GM23338 (cell line): ENCODE measurements around the gene EPHA10. TPM values are rescaled to one million over a fixed set of nuclear protein-coding genes. Genes with fewer than 3 reads are reported as not detected.
A peak's percentile ranks its signal among the peaks of the same experiment; 100 is the strongest.

Experiments used
- ATAC-seq: fragments of 200-7000 bp; cut with Tn5 transposase; 3 replicates; pipeline ENCODE4 v1.9.1; 2020
- DNase-seq: peaks from one replicate; pipeline ENCODE4 v3.0.0-alpha.2; 2015; ENCODE audit warnings: low spot score
- H2AFZ ChIP-seq: fragments of 200-600 bp; sonication (generic); 2 replicates; pipeline ENCODE4 v1.8.0; 2016; ENCODE audit warnings: antibody characterized with exemption, mild to moderate bottlenecking, moderate library complexity
- H3F3A ChIP-seq: fragments of 200-600 bp; sonication (generic); replicated peaks from 2 replicates; pipeline ENCODE4 v1.8.0; 2017; ENCODE audit warnings: antibody characterized with exemption, mixed run types, low read depth
- H3K27ac ChIP-seq: fragments of 200-600 bp; sonication (generic); 2 replicates; pipeline ENCODE4 v1.6.1; 2016; ENCODE audit warnings: low read depth
- H3K27me3 ChIP-seq: fragments of 200-600 bp; sonication (generic); 2 replicates; pipeline ENCODE4 v1.8.0; 2016; ENCODE audit warnings: mild to moderate bottlenecking, mixed run types, moderate library complexity; ENCODE audit not compliant: insufficient read depth
- H3K36me3 ChIP-seq: fragments of 200-600 bp; sonication (generic); 2 replicates; pipeline ENCODE4 v1.8.0; 2016; ENCODE audit warnings: mild to moderate bottlenecking; ENCODE audit not compliant: insufficient read depth
- H3K4me1 ChIP-seq: fragments of 200-600 bp; sonication (generic); 2 replicates; pipeline ENCODE4 v1.8.0; 2016; ENCODE audit warnings: mild to moderate bottlenecking, moderate library complexity; ENCODE audit not compliant: insufficient read depth
- H3K4me2 ChIP-seq: fragments of 200-600 bp; sonication (generic); 2 replicates; pipeline ENCODE4 v1.7.1; 2017; ENCODE audit warnings: mixed run types
- H3K4me3 ChIP-seq: fragments of 200-600 bp; sonication (generic); 2 replicates; pipeline ENCODE4 v1.6.1; 2016; ENCODE audit warnings: mixed run types
- H3K79me2 ChIP-seq: fragments of 200-600 bp; sonication (generic); replicated peaks from 2 replicates; pipeline ENCODE4 v1.8.0; 2017; ENCODE audit warnings: mild to moderate bottlenecking; ENCODE audit not compliant: insufficient read depth
- H3K9me2 ChIP-seq: fragments of 200-600 bp; sonication (generic); 2 replicates; pipeline ENCODE4 v1.8.0; 2017; ENCODE audit not compliant: insufficient read depth
- H4K20me1 ChIP-seq: fragments of 200-600 bp; sonication (generic); replicated peaks from 2 replicates; pipeline ENCODE4 v1.8.0; 2017; ENCODE audit warnings: mild to moderate bottlenecking; ENCODE audit not compliant: insufficient read depth
- H3K27ac Mint-ChIP-seq: 2 replicates; pipeline ENCODE4 v1.8.0; 2020; ENCODE audit warnings: inconsistent platforms, mild to moderate bottlenecking, moderate library complexity, mixed read lengths
- H3K27me3 Mint-ChIP-seq: 3 replicates; pipeline ENCODE4 v1.8.0; 2022; ENCODE audit warnings: low read depth, mild to moderate bottlenecking, moderate library complexity, mixed read lengths, inconsistent platforms; ENCODE audit not compliant: insufficient read depth, poor library complexity
- H3K36me3 Mint-ChIP-seq: 3 replicates; pipeline ENCODE4 v1.8.0; 2021; ENCODE audit warnings: low read depth, mild to moderate bottlenecking, inconsistent platforms, moderate library complexity, mixed read lengths
- H3K4me1 Mint-ChIP-seq: 3 replicates; pipeline ENCODE4 v1.8.0; 2020; ENCODE audit warnings: mild to moderate bottlenecking, inconsistent platforms, mixed read lengths
- H3K4me3 Mint-ChIP-seq: 3 replicates; pipeline ENCODE4 v1.8.0; 2021; ENCODE audit warnings: moderate library complexity, mild to moderate bottlenecking, inconsistent platforms, mixed read lengths
- H3K9me3 Mint-ChIP-seq: 3 replicates; pipeline ENCODE4 v1.8.0; 2020; ENCODE audit warnings: moderate library complexity, mild to moderate bottlenecking, inconsistent platforms, mixed read lengths
- NANOG ChIP-seq: IDR thresholded peaks from 2 replicates; pipeline ENCODE4 v1.6.1; 2016; ENCODE audit warnings: antibody characterized with exemption, borderline replicate concordance
- ZNF114 ChIP-seq: fragments of 250-450 bp; sonication (Bioruptor Pico); IDR thresholded peaks from 2 replicates; pipeline ENCODE4 v1.5.0; 2020; ENCODE audit warnings: mild to moderate bottlenecking, moderate library complexity
- ZNF331 ChIP-seq: fragments of 250-450 bp; sonication (Bioruptor Pico); IDR thresholded peaks from 2 replicates; pipeline ENCODE4 v1.5.0; 2020; ENCODE audit warnings: low read depth, mild to moderate bottlenecking, moderate library complexity
- polyA plus RNA-seq: library from polyadenylated mRNA; unstranded; fragments of >200 nt; fragmentation: Nextera tagmentation; extraction: Ambion mirVana; gene quantifications from 2 replicates; pipeline ENCODE4 v1.2.1, GENCODE V29; 2016
- total RNA-seq: library from RNA; depleted of rRNA; stranded (reverse); fragments of >200 nt; shearing (Covaris generic); gene quantifications from 2 replicates; pipeline ENCODE4 v1.2.3, GENCODE V29; 2014
- TF ChIP-seq, protein P1 (sequence below), 2 experiments: fragments of 200-600 bp in 1 of 2; sonication (generic) in 1 of 2; conservative IDR thresholded peaks; 2 replicates each; pipeline versions ENCODE4 v1.5.1 to v1.6.1; 2016 to 2017; ENCODE audit warnings: antibody characterized with exemption in 2 of 2, low read depth in 2 of 2, mild to moderate bottlenecking in 2 of 2, moderate library complexity in 1 of 2
- TF ChIP-seq, protein P2 (sequence below): IDR thresholded peaks from 2 replicates; pipeline ENCODE4 v1.6.1; 2016; ENCODE audit warnings: antibody characterized with exemption
- TF ChIP-seq, protein P3 (sequence below): IDR thresholded peaks from one replicate; pipeline ENCODE4 v1.6.1; 2018; ENCODE audit warnings: antibody characterized with exemption; ENCODE audit not compliant: unreplicated experiment
- TF ChIP-seq, protein P4 (sequence below): fragments of 250-450 bp; sonication (Bioruptor Pico); IDR thresholded peaks from 2 replicates; pipeline ENCODE4 v1.5.0; 2020; ENCODE audit warnings: mild to moderate bottlenecking, moderate library complexity

Gene EPHA10
- total and polyA plus RNA-seq, 2 experiments from 2014 or later: 0.76 to 2.4 TPM

GRCh38 chr1:37721565-37721964, 43.4 kb downstream of the EPHA10 start:
- H3K27me3 ChIP-seq: no peaks in the 10 kb centered on the region
- Mint-ChIP-seq H3K4me3 (no peak overlapping the region), H3K27me3 (peaks cover 4% of the 10 kb centered on the region), H3K36me3 (no peaks in the 10 kb centered on the region), H3K4me1 (peaks cover 12% of the 10 kb centered on the region; the same call in 1 of the 3 replicates), H3K27ac (no peak overlapping the region), H3K9me3 (no peaks in the 10 kb centered on the region)
- ATAC-seq (peak; percentile 78), DNase-seq (peak; percentile 47)
- no peak overlapping the region; the same call in 1 of the 2 replicates for H2AFZ ChIP-seq
- no peaks in the 10 kb centered on the region for H3K36me3 ChIP-seq
- H3F3A ChIP-seq: no peaks in the 10 kb centered on the region
- TF ChIP-seq, protein P1, sequence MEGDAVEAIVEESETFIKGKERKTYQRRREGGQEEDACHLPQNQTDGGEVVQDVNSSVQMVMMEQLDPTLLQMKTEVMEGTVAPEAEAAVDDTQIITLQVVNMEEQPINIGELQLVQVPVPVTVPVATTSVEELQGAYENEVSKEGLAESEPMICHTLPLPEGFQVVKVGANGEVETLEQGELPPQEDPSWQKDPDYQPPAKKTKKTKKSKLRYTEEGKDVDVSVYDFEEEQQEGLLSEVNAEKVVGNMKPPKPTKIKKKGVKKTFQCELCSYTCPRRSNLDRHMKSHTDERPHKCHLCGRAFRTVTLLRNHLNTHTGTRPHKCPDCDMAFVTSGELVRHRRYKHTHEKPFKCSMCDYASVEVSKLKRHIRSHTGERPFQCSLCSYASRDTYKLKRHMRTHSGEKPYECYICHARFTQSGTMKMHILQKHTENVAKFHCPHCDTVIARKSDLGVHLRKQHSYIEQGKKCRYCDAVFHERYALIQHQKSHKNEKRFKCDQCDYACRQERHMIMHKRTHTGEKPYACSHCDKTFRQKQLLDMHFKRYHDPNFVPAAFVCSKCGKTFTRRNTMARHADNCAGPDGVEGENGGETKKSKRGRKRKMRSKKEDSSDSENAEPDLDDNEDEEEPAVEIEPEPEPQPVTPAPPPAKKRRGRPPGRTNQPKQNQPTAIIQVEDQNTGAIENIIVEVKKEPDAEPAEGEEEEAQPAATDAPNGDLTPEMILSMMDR (conservative IDR thresholded peaks at IDR 0.05; ENCODE audit: low read depth in 2 of 2): 0 out of 4 replicates have a peak, but pooled peaks of 1 of the 2 experiments have one; percentile 2
- TF ChIP-seq, protein P2, sequence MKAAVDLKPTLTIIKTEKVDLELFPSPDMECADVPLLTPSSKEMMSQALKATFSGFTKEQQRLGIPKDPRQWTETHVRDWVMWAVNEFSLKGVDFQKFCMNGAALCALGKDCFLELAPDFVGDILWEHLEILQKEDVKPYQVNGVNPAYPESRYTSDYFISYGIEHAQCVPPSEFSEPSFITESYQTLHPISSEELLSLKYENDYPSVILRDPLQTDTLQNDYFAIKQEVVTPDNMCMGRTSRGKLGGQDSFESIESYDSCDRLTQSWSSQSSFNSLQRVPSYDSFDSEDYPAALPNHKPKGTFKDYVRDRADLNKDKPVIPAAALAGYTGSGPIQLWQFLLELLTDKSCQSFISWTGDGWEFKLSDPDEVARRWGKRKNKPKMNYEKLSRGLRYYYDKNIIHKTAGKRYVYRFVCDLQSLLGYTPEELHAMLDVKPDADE: no peak
- TF ChIP-seq, protein P3, sequence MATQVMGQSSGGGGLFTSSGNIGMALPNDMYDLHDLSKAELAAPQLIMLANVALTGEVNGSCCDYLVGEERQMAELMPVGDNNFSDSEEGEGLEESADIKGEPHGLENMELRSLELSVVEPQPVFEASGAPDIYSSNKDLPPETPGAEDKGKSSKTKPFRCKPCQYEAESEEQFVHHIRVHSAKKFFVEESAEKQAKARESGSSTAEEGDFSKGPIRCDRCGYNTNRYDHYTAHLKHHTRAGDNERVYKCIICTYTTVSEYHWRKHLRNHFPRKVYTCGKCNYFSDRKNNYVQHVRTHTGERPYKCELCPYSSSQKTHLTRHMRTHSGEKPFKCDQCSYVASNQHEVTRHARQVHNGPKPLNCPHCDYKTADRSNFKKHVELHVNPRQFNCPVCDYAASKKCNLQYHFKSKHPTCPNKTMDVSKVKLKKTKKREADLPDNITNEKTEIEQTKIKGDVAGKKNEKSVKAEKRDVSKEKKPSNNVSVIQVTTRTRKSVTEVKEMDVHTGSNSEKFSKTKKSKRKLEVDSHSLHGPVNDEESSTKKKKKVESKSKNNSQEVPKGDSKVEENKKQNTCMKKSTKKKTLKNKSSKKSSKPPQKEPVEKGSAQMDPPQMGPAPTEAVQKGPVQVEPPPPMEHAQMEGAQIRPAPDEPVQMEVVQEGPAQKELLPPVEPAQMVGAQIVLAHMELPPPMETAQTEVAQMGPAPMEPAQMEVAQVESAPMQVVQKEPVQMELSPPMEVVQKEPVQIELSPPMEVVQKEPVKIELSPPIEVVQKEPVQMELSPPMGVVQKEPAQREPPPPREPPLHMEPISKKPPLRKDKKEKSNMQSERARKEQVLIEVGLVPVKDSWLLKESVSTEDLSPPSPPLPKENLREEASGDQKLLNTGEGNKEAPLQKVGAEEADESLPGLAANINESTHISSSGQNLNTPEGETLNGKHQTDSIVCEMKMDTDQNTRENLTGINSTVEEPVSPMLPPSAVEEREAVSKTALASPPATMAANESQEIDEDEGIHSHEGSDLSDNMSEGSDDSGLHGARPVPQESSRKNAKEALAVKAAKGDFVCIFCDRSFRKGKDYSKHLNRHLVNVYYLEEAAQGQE: no peak
- TF ChIP-seq ZNF331 (CRISPR knock-in tag) (no peak), ZNF114 (CRISPR knock-in tag) (no peak), NANOG (no peak)
- TF ChIP-seq, protein P4, sequence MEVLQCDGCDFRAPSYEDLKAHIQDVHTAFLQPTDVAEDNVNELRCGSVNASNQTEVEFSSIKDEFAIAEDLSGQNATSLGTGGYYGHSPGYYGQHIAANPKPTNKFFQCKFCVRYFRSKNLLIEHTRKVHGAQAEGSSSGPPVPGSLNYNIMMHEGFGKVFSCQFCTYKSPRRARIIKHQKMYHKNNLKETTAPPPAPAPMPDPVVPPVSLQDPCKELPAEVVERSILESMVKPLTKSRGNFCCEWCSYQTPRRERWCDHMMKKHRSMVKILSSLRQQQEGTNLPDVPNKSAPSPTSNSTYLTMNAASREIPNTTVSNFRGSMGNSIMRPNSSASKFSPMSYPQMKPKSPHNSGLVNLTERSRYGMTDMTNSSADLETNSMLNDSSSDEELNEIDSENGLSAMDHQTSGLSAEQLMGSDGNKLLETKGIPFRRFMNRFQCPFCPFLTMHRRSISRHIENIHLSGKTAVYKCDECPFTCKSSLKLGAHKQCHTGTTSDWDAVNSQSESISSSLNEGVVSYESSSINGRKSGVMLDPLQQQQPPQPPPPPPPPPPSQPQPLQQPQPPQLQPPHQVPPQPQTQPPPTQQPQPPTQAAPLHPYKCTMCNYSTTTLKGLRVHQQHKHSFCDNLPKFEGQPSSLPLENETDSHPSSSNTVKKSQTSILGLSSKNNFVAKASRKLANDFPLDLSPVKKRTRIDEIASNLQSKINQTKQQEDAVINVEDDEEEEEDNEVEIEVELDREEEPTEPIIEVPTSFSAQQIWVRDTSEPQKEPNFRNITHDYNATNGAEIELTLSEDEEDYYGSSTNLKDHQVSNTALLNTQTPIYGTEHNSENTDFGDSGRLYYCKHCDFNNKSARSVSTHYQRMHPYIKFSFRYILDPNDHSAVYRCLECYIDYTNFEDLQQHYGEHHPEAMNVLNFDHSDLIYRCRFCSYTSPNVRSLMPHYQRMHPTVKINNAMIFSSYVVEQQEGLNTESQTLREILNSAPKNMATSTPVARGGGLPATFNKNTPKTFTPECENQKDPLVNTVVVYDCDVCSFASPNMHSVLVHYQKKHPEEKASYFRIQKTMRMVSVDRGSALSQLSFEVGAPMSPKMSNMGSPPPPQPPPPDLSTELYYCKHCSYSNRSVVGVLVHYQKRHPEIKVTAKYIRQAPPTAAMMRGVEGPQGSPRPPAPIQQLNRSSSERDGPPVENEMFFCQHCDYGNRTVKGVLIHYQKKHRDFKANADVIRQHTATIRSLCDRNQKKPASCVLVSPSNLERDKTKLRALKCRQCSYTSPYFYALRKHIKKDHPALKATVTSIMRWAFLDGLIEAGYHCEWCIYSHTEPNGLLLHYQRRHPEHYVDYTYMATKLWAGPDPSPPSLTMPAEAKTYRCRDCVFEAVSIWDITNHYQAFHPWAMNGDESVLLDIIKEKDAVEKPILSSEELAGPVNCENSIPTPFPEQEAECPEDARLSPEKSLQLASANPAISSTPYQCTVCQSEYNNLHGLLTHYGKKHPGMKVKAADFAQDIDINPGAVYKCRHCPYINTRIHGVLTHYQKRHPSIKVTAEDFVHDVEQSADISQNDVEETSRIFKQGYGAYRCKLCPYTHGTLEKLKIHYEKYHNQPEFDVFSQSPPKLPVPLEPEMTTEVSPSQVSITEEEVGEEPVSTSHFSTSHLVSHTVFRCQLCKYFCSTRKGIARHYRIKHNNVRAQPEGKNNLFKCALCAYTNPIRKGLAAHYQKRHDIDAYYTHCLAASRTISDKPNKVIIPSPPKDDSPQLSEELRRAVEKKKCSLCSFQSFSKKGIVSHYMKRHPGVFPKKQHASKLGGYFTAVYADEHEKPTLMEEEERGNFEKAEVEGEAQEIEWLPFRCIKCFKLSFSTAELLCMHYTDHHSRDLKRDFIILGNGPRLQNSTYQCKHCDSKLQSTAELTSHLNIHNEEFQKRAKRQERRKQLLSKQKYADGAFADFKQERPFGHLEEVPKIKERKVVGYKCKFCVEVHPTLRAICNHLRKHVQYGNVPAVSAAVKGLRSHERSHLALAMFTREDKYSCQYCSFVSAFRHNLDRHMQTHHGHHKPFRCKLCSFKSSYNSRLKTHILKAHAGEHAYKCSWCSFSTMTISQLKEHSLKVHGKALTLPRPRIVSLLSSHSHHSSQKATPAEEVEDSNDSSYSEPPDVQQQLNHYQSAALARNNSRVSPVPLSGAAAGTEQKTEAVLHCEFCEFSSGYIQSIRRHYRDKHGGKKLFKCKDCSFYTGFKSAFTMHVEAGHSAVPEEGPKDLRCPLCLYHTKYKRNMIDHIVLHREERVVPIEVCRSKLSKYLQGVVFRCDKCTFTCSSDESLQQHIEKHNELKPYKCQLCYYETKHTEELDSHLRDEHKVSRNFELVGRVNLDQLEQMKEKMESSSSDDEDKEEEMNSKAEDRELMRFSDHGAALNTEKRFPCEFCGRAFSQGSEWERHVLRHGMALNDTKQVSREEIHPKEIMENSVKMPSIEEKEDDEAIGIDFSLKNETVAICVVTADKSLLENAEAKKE: no peak
- H4K20me1 ChIP-seq: no peaks in the 10 kb centered on the region
- H3K27ac ChIP-seq: no peak overlapping the region
- no peak overlapping the region for H3K4me2 ChIP-seq
- H3K9me2 ChIP-seq: no peaks in the 10 kb centered on the region
- H3K79me2 ChIP-seq: no peaks in the 10 kb centered on the region
- no peak overlapping the region for H3K4me3 ChIP-seq
- no peaks in the 10 kb centered on the region; the same call in 1 of the 2 replicates for H3K4me1 ChIP-seq
